GM21619 (cell line): ENCODE results near the gene PCDHA1.
"Not testable (repeated sequence)": the region's sequence is repeated elsewhere in the genome, so short reads cannot be mapped to it uniquely, and the experiment has no call there.

Source experiments
- ATAC-seq: cut with Tn5 transposase; IDR thresholded peaks from one replicate; pipeline ENCODE4 v1.9.1; 2021; ENCODE audit not compliant: unreplicated experiment

Gene PCDHA1

DNA sequence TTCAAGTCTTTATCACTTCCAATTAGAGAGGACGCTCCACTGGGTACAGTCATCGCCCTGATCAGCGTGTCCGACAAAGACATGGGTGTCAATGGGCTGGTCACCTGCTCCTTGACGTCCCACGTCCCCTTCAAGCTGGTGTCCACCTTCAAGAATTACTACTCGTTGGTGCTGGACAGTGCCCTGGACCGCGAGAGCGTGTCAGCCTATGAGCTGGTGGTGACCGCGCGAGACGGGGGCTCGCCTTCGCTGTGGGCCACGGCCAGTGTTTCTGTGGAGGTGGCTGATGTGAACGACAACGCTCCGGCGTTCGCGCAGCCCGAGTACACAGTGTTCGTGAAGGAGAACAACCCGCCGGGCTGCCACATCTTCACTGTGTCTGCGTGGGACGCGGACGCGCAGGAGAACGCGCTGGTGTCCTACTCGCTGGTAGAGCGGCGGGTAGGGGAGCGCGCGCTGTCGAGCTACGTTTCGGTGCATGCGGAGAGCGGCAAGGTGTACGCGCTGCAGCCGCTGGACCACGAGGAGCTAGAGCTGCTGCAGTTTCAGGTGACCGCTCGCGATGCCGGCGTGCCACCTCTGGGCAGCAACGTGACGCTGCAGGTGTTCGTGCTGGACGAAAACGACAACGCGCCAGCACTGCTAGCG lies 22.4 kb downstream of the PCDHA1 start:
- not testable (repeated sequence) for ATAC-seq

DNA sequence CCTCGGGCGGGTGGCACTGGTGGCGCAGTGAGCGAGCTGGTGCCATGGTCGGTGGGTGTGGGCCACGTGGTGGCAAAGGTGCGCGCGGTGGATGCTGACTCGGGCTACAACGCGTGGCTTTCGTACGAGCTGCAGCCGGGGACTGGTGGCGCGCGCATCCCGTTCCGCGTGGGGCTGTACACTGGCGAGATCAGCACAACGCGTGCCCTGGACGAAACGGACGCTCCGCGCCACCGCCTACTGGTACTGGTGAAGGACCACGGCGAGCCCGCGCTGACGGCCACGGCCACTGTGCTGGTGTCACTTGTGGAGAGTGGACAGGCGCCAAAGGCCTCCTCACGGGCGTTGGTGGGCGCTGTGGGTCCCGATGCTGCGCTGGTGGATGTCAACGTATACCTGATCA lies 22.9 kb downstream of the PCDHA1 start:
- no peak for ATAC-seq

DNA sequence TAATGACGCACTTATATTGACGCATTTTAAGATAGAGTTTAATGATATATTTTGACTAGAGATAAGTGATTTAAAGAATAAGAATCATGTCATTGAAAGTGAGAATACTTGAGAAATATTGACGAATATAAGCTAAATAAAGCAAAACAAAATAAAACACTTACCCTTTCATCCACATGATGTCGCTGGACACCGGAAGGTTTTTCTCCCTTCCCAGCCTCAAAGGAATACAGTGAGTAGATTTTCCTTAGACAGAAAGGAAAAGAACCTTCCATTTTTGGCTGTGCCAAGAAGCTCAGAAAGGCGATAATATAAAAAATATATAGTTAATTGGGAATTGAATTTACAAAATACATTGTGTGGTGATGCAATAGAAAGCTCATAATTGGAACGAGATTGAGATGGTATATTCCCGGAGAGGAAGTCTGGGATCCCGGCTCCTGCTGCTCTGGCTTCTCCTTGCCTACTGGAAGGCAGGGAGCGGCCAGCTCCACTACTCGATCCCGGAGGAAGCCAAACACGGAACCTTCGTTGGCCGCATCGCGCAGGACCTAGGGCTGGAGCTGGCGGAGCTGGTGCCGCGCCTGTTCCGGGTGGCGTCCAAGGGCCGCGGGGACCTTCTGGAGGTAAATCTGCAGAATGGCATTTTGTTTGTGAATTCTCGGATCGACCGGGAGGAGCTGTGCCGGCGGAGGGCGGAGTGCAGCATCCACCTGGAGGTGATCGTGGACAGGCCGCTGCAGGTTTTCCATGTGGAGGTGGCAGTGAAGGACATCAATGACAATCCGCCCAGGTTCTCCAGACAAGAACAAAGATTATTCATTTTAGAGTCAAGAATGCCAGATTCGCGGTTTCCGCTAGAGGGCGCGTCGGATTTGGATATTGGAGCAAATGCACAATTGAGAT lies 35.7 kb downstream of the PCDHA1 start, which contains the start of gene PCDHA5:
PCDHA5 (plus strand) TSS at position 239 of the 906 bp plus-strand sequence.
- ATAC-seq = no peak

DNA sequence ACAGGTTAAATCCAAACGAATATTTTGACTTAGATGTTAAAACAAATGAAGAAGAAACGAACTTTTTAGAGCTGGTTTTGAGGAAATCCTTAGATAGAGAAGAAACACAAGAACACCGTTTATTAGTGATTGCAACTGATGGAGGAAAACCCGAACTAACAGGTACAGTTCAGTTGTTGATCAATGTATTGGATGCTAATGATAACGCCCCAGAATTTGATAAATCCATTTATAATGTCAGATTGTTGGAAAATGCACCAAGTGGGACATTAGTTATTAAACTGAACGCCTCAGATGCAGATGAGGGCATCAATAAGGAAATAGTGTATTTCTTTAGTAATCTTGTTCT lies 36.3 kb downstream of the PCDHA1 start:
- no peak for ATAC-seq

DNA sequence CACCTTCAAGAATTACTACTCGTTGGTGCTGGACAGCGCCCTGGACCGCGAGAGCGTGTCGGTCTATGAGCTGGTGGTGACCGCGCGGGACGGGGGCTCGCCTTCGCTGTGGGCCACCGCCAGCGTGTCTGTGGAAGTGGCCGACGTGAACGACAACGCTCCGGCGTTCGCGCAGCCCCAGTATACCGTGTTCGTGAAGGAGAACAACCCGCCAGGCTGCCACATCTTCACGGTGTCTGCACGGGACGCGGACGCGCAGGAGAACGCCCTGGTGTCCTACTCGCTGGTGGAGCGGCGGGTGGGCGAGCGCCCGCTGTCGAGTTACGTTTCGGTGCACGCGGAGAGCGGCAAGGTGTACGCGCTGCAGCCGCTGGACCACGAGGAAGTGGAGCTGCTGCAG lies 37.0 kb downstream of the PCDHA1 start:
- not testable (repeated sequence) for ATAC-seq

DNA sequence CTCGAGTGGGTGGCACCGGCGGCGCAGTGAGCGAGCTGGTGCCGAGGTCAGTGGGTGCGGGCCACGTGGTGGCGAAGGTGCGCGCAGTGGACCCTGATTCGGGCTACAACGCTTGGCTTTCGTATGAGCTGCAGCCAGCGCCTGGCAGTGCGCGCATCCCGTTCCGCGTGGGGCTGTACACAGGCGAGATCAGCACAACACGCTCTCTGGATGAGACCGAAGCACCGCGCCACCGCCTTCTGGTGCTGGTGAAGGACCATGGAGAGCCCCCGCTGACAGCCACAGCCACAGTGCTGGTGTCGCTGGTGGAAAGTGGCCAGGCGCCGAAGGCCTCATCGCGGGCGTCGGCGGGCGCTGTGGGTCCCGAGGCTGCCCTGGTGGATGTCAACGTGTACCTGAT lies 37.5 kb downstream of the PCDHA1 start:
- ATAC-seq = no peak

DNA sequence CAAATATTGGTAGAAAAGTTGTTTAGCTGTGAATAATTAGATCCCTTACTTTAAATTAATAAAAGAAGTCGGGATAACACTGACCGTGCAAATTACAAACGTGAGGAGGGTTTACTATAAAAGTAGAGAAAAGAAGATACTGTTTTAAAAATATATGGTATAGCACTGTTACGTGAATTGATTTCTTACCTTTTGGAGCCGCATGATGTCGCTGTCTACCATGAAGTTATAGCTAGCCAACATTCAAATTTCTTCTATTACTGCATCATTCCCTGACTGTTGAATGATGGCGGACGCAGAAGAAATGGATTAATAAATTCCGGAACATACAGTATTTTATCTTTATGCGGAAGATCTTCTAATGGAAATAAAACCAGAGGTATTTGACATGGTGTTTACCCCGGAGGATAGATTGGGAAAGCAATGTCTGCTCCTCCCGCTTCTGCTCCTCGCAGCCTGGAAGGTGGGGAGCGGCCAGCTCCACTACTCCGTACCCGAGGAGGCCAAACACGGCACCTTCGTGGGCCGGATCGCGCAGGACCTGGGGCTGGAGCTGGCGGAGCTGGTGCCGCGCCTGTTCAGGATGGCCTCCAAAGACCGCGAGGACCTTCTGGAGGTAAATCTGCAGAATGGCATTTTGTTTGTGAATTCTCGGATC lies 41.9 kb downstream of the PCDHA1 start, which contains the start of gene PCDHA6:
PCDHA6 (plus strand) TSS at position 257 of the 658 bp plus-strand sequence; CDS start at position 389, 132 bp downstream.
- no peak for ATAC-seq

DNA sequence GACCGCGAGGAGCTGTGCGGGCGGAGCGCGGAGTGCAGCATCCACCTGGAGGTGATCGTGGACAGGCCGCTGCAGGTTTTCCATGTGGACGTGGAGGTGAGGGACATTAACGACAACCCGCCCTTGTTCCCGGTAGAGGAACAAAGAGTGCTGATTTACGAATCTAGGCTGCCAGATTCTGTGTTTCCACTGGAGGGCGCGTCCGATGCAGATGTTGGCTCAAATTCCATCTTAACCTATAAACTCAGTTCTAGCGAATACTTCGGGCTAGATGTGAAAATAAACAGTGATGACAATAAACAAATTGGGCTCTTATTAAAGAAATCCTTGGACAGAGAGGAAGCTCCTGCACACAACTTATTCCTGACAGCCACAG lies 42.4 kb downstream of the PCDHA1 start:
- no peak for ATAC-seq

DNA sequence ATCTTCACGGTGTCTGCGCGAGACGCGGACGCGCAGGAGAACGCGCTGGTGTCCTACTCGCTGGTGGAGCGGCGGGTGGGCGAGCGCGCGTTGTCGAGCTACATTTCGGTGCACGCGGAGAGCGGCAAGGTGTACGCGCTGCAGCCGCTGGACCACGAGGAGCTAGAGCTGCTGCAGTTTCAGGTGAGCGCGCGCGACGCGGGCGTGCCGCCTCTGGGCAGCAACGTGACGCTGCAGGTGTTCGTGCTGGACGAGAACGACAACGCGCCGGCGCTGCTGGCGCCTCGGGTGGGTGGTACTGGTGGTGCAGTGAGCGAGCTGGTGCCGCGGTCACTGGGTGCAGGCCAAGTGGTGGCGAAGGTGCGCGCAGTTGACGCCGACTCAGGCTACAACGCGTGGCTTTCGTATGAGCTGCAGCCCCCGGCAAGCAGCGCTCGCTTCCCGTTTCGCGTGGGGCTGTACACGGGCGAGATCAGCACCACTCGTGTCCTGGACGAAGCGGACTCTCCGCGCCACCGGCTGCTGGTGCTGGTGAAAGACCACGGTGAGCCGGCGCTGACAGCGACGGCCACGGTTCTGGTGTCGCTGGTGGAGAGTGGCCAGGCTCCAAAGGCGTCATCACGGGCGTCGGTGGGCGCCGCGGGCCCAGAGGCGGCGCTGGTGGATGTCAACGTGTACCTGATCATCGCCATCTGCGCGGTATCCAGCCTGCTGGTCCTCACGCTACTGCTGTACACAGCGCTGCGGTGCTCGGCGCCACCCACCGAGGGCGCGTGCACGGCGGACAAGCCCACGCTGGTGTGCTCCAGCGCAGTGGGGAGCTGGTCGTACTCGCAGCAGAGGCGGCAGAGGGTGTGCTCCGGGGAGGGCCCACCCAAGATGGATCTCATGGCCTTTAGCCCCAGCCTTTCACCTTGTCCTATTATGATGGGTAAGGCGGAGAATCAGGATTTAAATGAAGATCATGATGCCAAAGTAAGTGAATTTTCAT lies 43.9 kb downstream of the PCDHA1 start:
- not testable (repeated sequence) for ATAC-seq

DNA sequence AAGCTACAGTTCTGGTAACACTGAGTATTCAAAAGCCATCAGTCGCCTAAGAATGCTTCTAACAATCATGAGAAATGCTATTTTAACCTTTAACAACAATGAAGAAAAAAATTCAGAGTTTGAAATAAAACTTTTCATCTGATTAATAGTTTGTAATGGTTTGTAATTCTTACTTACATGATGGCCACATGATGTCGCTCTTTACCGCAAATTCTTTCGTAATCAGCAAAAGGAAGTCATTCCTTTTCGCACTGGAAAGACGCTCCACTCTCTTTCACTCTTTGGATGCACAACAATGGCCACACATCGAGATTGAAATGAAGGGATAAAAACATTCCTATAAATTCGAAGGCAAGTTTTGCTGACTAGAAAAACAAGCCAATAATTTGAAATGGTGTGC lies 48.1 kb downstream of the PCDHA1 start, which contains the start of gene PCDHA7:
PCDHA7 (plus strand) TSS at position 277 of the 400 bp plus-strand sequence; CDS start at position 392, 115 bp downstream.
- ATAC-seq = no peak

DNA sequence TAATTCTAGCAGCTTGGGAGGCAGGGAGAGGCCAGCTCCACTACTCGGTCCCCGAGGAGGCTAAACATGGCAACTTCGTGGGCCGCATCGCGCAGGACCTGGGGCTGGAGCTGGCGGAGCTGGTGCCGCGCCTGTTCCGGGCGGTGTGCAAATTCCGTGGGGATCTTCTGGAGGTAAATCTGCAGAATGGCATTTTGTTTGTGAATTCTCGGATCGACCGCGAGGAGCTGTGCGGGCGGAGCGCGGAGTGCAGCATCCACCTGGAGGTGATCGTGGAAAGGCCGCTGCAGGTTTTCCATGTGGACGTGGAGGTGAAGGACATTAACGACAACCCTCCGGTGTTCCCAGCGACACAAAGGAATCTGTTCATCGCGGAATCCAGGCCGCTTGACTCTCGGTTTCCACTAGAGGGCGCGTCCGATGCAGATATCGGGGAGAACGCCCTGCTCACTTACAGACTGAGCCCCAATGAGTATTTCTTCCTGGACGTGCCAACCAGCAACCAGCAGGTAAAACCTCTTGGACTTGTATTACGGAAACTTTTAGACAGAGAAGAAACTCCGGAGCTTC lies 48.6 kb downstream of the PCDHA1 start:
- not testable (repeated sequence) for ATAC-seq

DNA sequence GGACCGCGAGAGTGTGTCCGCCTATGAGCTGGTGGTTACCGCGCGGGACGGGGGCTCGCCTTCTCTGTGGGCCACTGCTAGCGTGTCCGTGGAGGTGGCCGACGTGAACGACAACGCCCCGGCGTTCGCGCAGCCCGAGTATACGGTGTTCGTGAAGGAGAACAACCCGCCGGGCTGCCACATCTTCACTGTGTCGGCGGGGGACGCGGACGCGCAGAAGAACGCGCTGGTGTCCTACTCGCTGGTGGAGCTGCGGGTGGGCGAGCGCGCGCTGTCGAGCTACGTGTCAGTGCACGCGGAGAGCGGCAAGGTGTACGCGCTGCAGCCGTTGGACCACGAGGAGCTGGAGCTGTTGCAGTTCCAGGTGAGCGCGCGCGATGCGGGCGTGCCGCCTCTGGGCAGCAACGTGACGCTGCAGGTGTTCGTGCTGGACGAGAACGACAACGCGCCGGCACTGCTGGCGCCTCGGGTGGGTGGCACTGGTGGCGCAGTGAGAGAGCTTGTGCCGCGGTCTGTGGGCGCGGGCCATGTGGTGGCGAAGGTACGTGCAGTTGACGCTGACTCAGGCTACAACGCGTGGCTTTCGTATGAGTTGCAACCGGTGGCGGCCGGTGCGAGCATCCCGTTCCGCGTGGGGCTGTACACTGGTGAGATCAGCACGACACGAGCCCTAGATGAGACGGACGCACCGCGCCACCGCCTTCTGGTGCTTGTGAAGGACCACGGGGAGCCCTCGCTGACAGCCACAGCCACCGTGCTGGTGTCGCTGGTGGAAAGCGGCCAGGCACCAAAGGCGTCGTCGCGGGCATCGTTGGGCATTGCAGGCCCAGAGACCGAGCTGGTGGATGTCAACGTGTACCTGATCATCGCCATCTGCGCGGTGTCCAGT lies 49.9 kb downstream of the PCDHA1 start:
- no peak for ATAC-seq

DNA sequence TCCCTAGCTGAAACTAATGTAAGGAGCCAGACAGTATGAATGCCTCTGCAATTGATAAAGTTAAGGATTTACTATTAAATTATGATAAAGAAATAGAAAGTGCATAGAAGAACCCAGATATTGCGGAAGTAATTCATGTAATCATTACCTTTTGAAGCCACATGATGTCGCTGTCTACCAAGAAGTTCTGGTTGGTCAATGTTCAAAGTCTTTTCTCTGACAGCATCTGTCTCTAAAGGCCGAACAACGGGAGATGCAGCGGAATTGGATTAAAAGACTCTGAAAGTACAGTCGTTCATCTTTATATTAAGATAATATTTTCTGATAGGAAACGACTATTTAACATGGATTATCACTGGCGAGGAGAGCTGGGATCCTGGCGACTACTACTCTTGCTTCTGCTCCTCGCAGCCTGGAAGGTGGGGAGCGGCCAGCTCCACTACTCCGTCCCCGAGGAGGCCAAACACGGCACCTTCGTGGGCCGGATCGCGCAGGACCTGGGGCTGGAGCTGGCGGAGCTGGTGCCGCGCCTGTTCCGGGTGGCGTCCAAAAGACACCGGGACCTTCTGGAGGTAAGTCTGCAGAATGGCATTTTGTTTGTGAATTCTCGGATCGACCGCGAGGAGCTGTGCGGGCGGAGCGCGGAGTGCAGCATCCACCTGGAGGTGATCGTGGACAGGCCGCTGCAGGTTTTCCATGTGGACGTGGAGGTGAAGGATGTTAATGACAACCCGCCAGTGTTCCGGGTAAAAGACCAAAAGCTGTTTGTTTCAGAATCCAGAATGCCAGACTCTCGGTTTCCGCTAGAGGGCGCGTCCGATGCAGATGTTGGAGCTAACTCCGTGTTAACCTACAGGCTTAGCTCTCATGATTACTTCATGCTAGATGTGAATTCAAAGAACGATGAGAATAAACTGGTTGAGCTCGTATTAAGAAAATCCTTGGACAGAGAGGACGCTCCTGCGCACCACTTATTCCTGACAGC lies 55.3 kb downstream of the PCDHA1 start, which contains the start of gene PCDHA8:
PCDHA8 (plus strand) TSS at position 210 of the 985 bp plus-strand sequence; CDS start at position 345, 135 bp downstream.
- no peak for ATAC-seq

DNA sequence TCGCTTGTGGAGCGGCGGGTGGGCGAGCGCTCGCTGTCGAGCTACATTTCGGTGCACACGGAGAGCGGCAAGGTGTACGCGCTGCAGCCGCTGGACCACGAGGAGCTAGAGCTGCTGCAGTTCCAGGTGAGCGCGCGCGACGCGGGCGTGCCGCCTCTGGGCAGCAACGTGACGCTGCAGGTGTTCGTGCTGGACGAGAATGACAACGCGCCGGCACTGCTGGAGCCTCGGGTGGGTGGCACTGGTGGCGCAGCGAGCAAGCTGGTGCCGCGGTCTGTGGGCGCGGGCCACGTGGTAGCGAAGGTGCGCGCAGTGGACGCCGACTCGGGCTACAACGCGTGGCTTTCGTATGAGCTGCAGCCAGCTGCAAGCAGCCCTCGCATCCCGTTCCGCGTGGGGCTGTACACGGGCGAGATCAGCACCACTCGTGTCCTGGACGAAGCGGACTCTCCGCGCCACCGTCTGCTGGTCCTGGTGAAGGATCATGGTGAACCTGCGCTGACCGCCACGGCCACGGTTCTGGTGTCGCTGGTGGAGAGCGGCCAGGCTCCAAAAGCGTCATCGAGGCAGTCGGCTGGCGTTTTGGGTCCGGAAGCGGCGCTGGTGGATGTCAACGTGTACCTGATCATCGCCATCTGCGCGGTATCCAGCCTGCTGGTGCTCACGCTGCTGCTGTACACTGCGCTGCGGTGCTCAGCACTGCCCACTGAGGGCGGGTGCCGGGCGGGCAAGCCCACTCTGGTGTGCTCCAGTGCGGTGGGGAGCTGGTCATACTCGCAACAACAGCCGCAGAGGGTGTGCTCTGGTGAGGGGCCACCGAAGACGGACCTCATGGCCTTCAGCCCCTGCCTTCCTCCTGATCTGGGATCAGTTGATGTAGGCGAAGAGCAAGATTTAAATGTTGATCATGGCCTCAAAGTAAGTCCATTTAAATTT lies 57.1 kb downstream of the PCDHA1 start:
- no peak for ATAC-seq

DNA sequence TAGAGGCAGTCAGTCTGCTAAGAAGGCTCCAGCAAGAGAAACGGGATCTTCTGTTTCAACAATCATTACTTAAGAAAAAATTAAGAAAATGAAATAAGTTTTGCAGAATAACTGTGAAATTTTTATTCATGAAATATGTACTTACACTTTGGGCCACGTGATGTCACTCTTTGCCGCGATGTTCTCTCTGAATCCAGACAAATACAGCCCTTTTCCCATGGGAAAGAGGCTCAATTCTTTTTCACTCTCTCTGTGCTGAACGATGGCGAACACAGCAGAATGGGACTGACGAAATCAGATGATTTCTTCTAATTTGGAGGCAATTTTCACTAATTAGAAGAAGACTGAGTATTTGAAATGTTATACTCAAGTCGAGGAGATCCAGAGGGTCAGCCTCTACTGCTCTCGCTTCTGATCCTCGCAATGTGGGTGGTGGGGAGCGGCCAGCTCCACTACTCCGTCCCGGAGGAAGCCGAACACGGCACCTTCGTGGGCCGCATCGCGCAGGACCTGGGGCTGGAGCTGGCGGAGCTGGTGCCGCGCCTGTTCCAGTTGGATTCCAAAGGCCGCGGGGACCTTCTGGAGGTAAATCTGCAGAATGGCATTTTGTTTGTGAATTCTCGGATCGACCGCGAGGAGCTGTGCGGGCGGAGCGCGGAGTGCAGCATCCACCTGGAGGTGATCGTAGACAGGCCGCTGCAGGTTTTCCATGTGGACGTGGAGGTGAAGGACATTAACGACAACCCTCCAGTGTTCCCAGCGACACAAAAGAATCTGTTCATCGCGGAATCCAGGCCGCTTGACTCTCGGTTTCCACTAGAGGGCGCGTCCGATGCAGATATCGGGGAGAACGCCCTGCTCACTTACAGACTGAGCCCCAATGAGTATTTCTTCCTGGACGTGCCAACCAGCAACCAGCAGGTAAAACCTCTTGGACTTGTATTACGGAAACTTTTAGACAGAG lies 62.5 kb downstream of the PCDHA1 start, which contains the start of gene PCDHA9:
PCDHA9 (plus strand) TSS at position 244 of the 964 bp plus-strand sequence; CDS start at position 358, 114 bp downstream.
- not testable (repeated sequence) for ATAC-seq
